Gastrocnemius medialis (tissue), 4 donors: Measurements from ENCODE around the gene ARRDC1. TPM values are rescaled to one million over a fixed set of nuclear protein-coding genes. Genes with fewer than 3 reads are reported as not detected.

Experiments
- ATAC-seq, 2 donors: fragments of 150-250 bp; one replicate each; pipeline ENCODE4 v1.9.1; 2016
- DNase-seq, 2 donors: peaks; one replicate each; pipeline ENCODE4 v3.0.0-alpha.2; 2019
- H3K27ac ChIP-seq, 4 donors: fragments of 200-600 bp; sonication (generic); 1 replicate in 1 of 4; 2 replicates in 3 of 4; pipeline ENCODE4 v1.5.1; 2016 to 2018; ENCODE audit warnings: mild to moderate bottlenecking in 2 of 4, moderate library complexity in 1 of 4
- H3K27me3 ChIP-seq, 3 donors: fragments of 200-600 bp; sonication (generic) in 2 of 3; 1 replicate in 1 of 3; 2 replicates in 2 of 3; pipeline versions ENCODE4 v1.5.1 to v1.6.0; 2016 to 2019; ENCODE audit warnings: mild to moderate bottlenecking in 1 of 3, moderate library complexity in 1 of 3
- H3K36me3 ChIP-seq, 2 donors: fragments of 200-600 bp; sonication (generic) in 1 of 2; one replicate each; pipeline ENCODE4 v1.5.1; 2017 to 2018
- H3K4me1 ChIP-seq, 2 donors: fragments of 200-600 bp; sonication (generic) in 1 of 2; one replicate each; pipeline ENCODE4 v1.5.1; 2016 to 2017; ENCODE audit warnings: mild to moderate bottlenecking in 2 of 2
- H3K4me3 ChIP-seq, 4 donors: fragments of 200-600 bp; sonication (generic) in 3 of 4; 1 replicate in 1 of 4; 2 replicates in 3 of 4; pipeline ENCODE4 v1.5.1; 2016 to 2019; ENCODE audit warnings: mild to moderate bottlenecking in 2 of 4
- H3K9me3 ChIP-seq, 3 donors: fragments of 200-600 bp; sonication (generic) in 2 of 3; 1 replicate in 1 of 3; 2 replicates in 2 of 3; pipeline ENCODE4 v1.5.1; 2016 to 2019
- POLR2A ChIP-seq, 2 donors: fragments of 450-650 bp; IDR thresholded peaks; one replicate each; pipeline ENCODE4 v1.6.1; 2017; ENCODE audit warnings: antibody characterized with exemption in 2 of 2, mild to moderate bottlenecking in 2 of 2, moderate library complexity in 2 of 2
- in situ Hi-C, 4 donors: fragments of 200-750 bp; cut with MboI; loops; one replicate each; pipeline versions ENCODE4 v1.15.0 to v1.8.0; 2017; ENCODE audit warnings: low sequenced_read_pairs in 4 of 4
- intact Hi-C: fragments of 100-400 bp; cut with DNase I; formaldehyde crosslinking; loops from one replicate; pipeline ENCODE4 v1.15.1; 2023; ENCODE audit warnings: low total_unique reads
- total RNA-seq, 4 donors: library from RNA; depleted of rRNA; stranded (reverse); fragments of >200 nt; gene quantifications; one replicate each; pipeline versions ENCODE4 v1.1.0 to v1.2.3, GENCODE V29; 2016
- TF ChIP-seq, protein P1 (sequence below), 5 experiments: fragments of 450-650 bp in 3 of 5; fragments of 200-600 bp in 2 of 5; sonication (generic) in 2 of 5; IDR thresholded peaks in 4 of 5; conservative IDR thresholded peaks in 1 of 5; 1 replicate in 4 of 5; 2 replicates in 1 of 5; pipeline ENCODE4 v1.5.1; 2016 to 2019; ENCODE audit warnings: antibody characterized with exemption in 5 of 5, mild to moderate bottlenecking in 3 of 5, moderate library complexity in 3 of 5

ARRDC1 gene
- total RNA-seq, 4 donors from 2014 or later: 20.5 to 23.7 (median 23.3) TPM

DNA sequence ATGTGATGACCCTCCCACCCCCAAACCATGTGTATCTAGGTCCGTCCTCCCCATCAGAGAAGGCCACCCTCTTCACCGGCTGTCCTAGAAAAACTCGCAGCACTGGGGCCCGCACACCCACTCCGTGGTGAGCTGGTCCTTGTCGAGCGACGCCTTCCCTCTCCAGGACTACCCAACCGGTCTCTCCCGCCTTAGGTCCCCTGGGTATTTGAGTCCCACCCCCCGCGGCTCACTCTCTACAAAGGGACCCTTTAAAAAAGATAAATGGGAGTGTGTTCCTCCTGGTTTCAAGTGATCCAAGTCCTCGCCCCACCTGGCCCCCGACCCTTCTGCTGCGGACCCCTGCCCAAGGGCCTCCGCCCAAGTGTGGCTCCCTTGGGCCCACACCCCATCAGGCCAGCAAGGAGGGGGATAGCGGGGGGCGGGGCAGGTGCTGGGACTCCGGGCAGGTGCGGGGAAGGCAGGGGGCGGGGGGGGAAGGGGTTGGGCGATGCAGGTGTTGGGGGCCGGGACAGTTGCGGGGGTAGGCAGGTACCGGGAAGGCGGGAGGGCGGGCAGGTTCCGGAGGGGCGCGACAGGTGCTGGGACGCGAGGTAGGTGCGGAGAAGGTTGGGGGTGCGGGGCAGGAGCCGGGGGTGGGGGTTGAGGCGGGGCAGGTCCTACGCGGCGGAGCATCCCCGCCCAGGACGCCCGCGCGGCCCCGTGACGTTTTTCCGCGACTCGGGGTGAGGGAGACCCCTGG is 970 bp upstream of the ARRDC1 start:
- Histone ChIP-seq H3K9me3 (no peaks in the 10 kb centered on the region), H3K27ac (peak overlapping the region; percentile 69 to 80 (median 75)), H3K27me3 (no peaks in the 10 kb centered on the region), H3K4me3 (peak overlapping the region; percentile 53 to 70 (median 68)), H3K36me3 (no peaks in the 10 kb centered on the region), H3K4me1 (peaks cover 15 to 22% of the 10 kb centered on the region in 2 donors)
- in situ Hi-C loops (no loop called here), intact Hi-C loops (loop anchor here (1.0 kb wide), 4 partner anchors 14 to 53 kb away; partner anchors contain the start of genes DPH7, MRPL41 and ZMYND19)
- no peak for DNase-seq
- ATAC-seq: no peak
- TF ChIP-seq, protein P1, sequence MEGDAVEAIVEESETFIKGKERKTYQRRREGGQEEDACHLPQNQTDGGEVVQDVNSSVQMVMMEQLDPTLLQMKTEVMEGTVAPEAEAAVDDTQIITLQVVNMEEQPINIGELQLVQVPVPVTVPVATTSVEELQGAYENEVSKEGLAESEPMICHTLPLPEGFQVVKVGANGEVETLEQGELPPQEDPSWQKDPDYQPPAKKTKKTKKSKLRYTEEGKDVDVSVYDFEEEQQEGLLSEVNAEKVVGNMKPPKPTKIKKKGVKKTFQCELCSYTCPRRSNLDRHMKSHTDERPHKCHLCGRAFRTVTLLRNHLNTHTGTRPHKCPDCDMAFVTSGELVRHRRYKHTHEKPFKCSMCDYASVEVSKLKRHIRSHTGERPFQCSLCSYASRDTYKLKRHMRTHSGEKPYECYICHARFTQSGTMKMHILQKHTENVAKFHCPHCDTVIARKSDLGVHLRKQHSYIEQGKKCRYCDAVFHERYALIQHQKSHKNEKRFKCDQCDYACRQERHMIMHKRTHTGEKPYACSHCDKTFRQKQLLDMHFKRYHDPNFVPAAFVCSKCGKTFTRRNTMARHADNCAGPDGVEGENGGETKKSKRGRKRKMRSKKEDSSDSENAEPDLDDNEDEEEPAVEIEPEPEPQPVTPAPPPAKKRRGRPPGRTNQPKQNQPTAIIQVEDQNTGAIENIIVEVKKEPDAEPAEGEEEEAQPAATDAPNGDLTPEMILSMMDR (IDR thresholded peaks at IDR 0.05 in 4 of 5, conservative IDR thresholded peaks at IDR 0.05 in 1 of 5): no peak
- TF ChIP-seq POLR2A (IDR thresholded peaks at IDR 0.05): no peak

DNA sequence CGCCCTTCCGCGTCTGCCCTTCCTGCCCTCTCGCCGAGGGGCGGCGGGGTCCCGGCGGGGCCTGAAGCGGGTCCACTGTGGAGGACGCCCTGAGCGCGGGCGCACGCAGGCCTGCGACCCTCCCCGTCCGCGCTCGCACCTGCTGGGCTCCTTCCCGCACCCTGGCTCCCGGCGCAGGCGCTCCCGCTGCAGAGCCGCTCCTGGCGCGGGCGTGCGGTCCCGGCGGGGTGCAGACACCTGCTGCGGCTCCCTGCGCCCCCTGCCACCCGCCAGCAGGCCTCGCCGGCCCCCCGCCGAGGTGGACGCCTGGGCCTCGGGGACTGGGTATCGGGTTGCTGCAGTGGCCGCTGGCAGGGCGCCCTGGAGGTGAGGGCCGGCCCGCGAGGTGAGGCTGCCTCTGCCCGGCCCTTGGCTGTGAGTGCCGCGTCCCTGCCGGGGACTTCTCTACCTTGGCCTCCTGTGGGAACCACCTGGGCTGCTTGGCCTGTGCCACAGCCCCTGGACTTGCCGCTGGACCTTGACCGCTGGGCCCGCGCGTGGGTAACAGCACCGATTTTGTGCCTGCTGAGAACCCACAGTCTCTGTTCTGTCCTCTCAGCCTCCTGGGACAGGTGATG is 627 bp downstream of the ARRDC1 start:
- Histone ChIP-seq H3K9me3 (no peaks in the 10 kb centered on the region), H3K27me3 (no peaks in the 10 kb centered on the region), H3K36me3 (no peaks in the 10 kb centered on the region), H3K27ac (peak overlapping the region; percentile 70 to 95 (median 90)), H3K4me3 (peak overlapping the region; percentile 60 to 92 (median 68)), H3K4me1 (peaks cover 15 to 22% of the 10 kb centered on the region in 2 donors)
- TF ChIP-seq, protein P1 (IDR thresholded peaks at IDR 0.05 in 4 of 5, conservative IDR thresholded peaks at IDR 0.05 in 1 of 5): no peak
- no peak for TF ChIP-seq POLR2A (IDR thresholded peaks at IDR 0.05)
- in situ Hi-C loops: no loop called here
- intact Hi-C loops: no loop called here
- ATAC-seq: peak; percentile 10 to 30
- peak in 1 of 2 donors; percentile 62 for DNase-seq

DNA sequence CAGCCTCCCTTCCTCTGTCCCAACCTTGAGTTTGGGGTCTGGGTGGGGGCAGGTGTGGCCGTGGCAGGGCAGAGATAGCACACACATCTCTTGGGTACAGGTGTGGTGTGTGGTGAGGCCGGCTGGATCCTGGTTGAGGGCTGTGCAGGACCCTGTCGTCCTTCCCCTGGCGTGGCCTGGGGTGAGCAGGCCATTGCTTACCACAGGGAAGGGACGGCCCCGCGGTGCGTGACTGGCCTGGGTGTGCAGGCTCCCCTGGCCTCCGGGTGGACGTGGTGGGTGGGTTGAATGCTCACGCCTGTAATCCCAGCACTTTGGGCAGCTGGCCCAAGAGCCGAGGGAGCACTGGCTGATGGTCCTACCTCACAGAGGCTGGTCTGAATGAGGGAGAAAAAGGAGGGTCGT is 1.2 kb downstream of the ARRDC1 start:
- DNase-seq (no peak), ATAC-seq (no peak)
- no peaks in the 10 kb centered on the region for H3K9me3 ChIP-seq
- H3K4me1 ChIP-seq: peaks cover 19 to 25% of the 10 kb centered on the region in 2 donors
- H3K36me3 ChIP-seq: no peaks in the 10 kb centered on the region
- in situ Hi-C loops (no loop called here), intact Hi-C loops (no loop called here)
- H3K27me3 ChIP-seq: no peaks in the 10 kb centered on the region
- peak overlapping the region; percentile 70 to 95 (median 90) for H3K27ac ChIP-seq
- H3K4me3 ChIP-seq: peak overlapping the region; percentile 60 to 92 (median 68)
- no peak for TF ChIP-seq POLR2A (IDR thresholded peaks at IDR 0.05)
- TF ChIP-seq, protein P1 (IDR thresholded peaks at IDR 0.05 in 4 of 5, conservative IDR thresholded peaks at IDR 0.05 in 1 of 5): no peak

DNA sequence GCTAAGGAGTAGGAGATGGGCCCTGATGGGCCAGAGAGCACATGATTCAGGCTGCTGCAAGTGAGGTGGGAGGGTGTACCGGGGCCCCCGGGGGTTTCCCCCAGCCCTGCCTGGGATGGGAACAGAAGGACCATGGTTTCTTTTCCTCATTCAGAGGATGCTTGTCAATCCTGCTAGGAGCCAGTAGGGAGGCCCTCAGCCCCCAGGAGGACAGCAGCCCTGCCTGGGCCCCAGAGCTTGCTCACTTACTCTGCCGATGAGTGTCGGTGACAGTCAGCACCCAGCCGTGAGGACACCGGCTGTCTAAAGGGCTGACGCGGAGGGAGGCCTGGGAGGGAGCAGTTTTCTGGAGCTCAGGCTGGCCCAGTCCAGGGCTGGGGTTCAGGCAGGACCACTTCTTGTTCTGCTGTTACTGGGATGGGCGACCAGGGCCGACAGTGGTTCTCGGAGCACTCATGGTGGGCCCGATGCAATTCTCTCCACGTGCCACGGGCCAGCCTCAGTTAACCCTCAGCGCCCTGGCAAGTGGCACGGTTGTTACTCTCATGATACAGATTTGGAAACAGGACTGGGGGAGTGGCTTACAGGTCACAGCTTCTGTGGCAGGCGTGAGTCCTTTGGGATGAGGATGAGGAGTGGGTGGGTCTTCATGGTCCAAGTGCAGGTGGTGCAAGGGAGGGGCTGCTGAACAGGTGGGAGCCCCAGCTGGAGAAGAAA is 1.8 kb downstream of the ARRDC1 start:
- H3K4me1 ChIP-seq: peaks cover 24 to 31% of the 10 kb centered on the region in 2 donors
- H3K4me3 ChIP-seq: peak overlapping the region in 2 of 4 donors; percentile 60 to 62
- in situ Hi-C loops: no loop called here
- ATAC-seq (no peak), DNase-seq (no peak)
- H3K27ac ChIP-seq: peak overlapping the region in 2 of 4 donors; percentile 4 to 12
- H3K9me3 ChIP-seq: no peaks in the 10 kb centered on the region
- H3K36me3 ChIP-seq: no peaks in the 10 kb centered on the region
- TF ChIP-seq, protein P1 (IDR thresholded peaks at IDR 0.05 in 4 of 5, conservative IDR thresholded peaks at IDR 0.05 in 1 of 5): no peak
- no peak for TF ChIP-seq POLR2A (IDR thresholded peaks at IDR 0.05)
- no peaks in the 10 kb centered on the region for H3K27me3 ChIP-seq
- intact Hi-C loops: no loop called here
